ENCODE data around the gene PDE3B.

GRCh38 chr11:14872032-14872431, 228.4 kb downstream of the PDE3B start:
- no peak for TF ChIP-seq POLR2A (IDR thresholded peaks at IDR 0.05; ENCODE audit: low read length)
- TF ChIP-seq GATA1 (IDR thresholded peaks at IDR 0.05; ENCODE audit: low read depth, low read length): no peak
